Osteocyte (in vitro differentiated cells): Measurements from ENCODE around the gene FHIT. TPM values are rescaled to one million over a fixed set of nuclear protein-coding genes. Genes with fewer than 3 reads are reported as not detected.

Experiments used
- DNase-seq: peaks from one replicate; pipeline ENCODE4 v3.0.0; 2021; ENCODE audit warnings: mixed read lengths; ENCODE audit not compliant: unreplicated experiment; ENCODE audit errors: extremely low spot score
- H3K27ac Mint-ChIP-seq: one replicate; pipeline ENCODE4 v1.8.0; 2021; ENCODE audit warnings: mild to moderate bottlenecking, mixed read lengths; ENCODE audit not compliant: unreplicated experiment
- H3K27me3 Mint-ChIP-seq: one replicate; pipeline ENCODE4 v1.8.0; 2021; ENCODE audit warnings: mixed read lengths; ENCODE audit not compliant: unreplicated experiment
- H3K36me3 Mint-ChIP-seq: one replicate; pipeline ENCODE4 v1.8.0; 2021; ENCODE audit warnings: mixed read lengths; ENCODE audit not compliant: unreplicated experiment
- H3K4me1 Mint-ChIP-seq: one replicate; pipeline ENCODE4 v1.8.0; 2021; ENCODE audit warnings: mixed read lengths; ENCODE audit not compliant: unreplicated experiment
- H3K4me3 Mint-ChIP-seq: one replicate; pipeline ENCODE4 v1.8.0; 2021; ENCODE audit warnings: mild to moderate bottlenecking, moderate library complexity, mixed read lengths; ENCODE audit not compliant: unreplicated experiment
- H3K9me3 Mint-ChIP-seq: one replicate; pipeline ENCODE4 v1.8.0; 2021; ENCODE audit warnings: mixed read lengths; ENCODE audit not compliant: unreplicated experiment
- total RNA-seq: library from RNA; stranded (reverse); gene quantifications from 2 replicates; pipeline ENCODE4 v1.2.1, GENCODE V29; 2021
- TF ChIP-seq, protein P1 (sequence below): fragments of 200-600 bp; sonication (generic); IDR thresholded peaks from 2 replicates; pipeline ENCODE4 v1.5.0; 2021; ENCODE audit warnings: antibody characterized with exemption, mild to moderate bottlenecking, moderate library complexity

Gene FHIT
- total RNA-seq, 1 donor from 2014 or later = 2.3 TPM

GRCh38 chr3:60979461-60980341 is 271.6 kb downstream of the FHIT start:
- Mint-ChIP-seq H3K9me3 (peaks cover 16% of the 10 kb centered on the region), H3K4me1 (peaks cover 38% of the 10 kb centered on the region), H3K4me3 (peak overlapping the region; percentile 4), H3K36me3 (peaks cover 2% of the 10 kb centered on the region), H3K27ac (peak overlapping the region; percentile 90), H3K27me3 (no peaks in the 10 kb centered on the region)
- TF ChIP-seq, protein P1, sequence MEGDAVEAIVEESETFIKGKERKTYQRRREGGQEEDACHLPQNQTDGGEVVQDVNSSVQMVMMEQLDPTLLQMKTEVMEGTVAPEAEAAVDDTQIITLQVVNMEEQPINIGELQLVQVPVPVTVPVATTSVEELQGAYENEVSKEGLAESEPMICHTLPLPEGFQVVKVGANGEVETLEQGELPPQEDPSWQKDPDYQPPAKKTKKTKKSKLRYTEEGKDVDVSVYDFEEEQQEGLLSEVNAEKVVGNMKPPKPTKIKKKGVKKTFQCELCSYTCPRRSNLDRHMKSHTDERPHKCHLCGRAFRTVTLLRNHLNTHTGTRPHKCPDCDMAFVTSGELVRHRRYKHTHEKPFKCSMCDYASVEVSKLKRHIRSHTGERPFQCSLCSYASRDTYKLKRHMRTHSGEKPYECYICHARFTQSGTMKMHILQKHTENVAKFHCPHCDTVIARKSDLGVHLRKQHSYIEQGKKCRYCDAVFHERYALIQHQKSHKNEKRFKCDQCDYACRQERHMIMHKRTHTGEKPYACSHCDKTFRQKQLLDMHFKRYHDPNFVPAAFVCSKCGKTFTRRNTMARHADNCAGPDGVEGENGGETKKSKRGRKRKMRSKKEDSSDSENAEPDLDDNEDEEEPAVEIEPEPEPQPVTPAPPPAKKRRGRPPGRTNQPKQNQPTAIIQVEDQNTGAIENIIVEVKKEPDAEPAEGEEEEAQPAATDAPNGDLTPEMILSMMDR = no peak
- DNase-seq = no peak

DNA sequence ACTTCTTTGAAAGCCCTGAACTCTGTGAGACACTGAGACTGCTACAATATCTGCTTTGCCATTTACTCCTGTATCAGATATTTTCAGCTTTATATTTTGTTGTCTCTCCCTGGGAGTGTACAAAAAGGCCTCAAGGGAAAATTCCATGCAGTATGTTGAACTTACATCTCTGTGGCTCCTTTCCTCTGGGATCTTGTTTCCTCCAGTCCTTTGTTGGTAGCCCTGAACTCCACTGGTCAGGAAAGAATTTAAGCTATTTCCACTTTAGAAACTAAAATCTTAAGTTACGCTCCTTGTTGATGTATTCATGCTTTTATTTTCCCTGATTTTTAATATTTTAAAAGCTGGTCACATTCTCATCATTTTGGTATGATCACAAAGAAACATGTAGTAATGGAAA is 277.9 kb downstream of the FHIT start:
- Mint-ChIP-seq H3K9me3 (peaks cover 14% of the 10 kb centered on the region), H3K36me3 (peaks cover 8% of the 10 kb centered on the region), H3K4me3 (no peak overlapping the region), H3K27me3 (no peaks in the 10 kb centered on the region), H3K4me1 (peaks cover 25% of the 10 kb centered on the region), H3K27ac (peak overlapping the region; percentile 76)
- DNase-seq = no peak
- TF ChIP-seq, protein P1 = no peak

DNA sequence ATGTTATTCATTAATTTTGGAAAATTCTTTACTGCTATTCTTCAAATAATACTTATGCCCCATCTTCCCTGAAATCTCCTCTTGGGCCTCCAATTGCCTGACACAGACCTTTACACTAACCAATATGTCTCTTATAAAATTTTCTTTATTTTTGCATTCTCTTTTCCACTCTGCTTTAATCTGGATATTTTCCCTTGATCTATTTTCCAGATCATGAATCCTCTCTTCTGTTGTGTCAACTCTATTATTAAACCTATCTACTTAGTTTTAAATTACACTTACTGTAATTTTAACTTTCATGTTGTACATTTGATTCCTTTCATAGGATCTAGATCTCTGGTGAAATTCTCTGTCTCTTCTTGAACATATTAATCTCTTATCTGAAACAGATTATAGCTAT is 278.7 kb downstream of the FHIT start:
- H3K9me3 Mint-ChIP-seq = peaks cover 14% of the 10 kb centered on the region
- peaks cover 23% of the 10 kb centered on the region for H3K4me1 Mint-ChIP-seq
- DNase-seq = no peak
- H3K36me3 Mint-ChIP-seq = peaks cover 8% of the 10 kb centered on the region
- TF ChIP-seq, protein P1 = no peak
- no peak overlapping the region for H3K4me3 Mint-ChIP-seq
- H3K27me3 Mint-ChIP-seq = no peaks in the 10 kb centered on the region
- peak overlapping the region; percentile 76 for H3K27ac Mint-ChIP-seq

DNA sequence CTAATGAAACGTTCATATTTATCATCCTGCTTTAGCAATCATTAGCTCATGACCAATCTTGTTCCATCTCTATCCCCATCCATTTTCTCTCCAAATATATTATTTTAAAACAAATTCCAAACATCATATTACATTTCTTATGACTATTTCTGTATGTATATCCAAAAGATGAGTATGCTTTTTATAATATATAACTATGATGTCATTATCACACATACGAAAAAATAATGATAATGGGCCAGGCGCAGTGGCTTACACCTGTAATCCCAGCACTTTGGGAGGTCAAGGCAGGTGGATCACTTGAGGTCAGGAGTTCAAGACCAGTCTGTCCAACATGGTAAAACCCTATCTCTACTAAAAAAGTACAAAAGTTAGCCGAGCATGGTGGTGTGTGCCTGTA is 280.4 kb downstream of the FHIT start:
- H3K4me3 Mint-ChIP-seq = no peak overlapping the region
- peaks cover 8% of the 10 kb centered on the region for H3K36me3 Mint-ChIP-seq
- peaks cover 14% of the 10 kb centered on the region for H3K9me3 Mint-ChIP-seq
- H3K27me3 Mint-ChIP-seq = no peaks in the 10 kb centered on the region
- TF ChIP-seq, protein P1 = no peak
- peaks cover 23% of the 10 kb centered on the region for H3K4me1 Mint-ChIP-seq
- no peak overlapping the region for H3K27ac Mint-ChIP-seq
- no peak for DNase-seq

- peaks cover 18% of the 10 kb centered on the region for H3K9me3 Mint-ChIP-seq
- peaks cover 6% of the 10 kb centered on the region for H3K27me3 Mint-ChIP-seq
- H3K4me1 Mint-ChIP-seq = no peaks in the 10 kb centered on the region
- DNase-seq = no peak
- H3K4me3 Mint-ChIP-seq = no peak overlapping the region
- TF ChIP-seq, protein P1 = no peak
- no peak overlapping the region for H3K27ac Mint-ChIP-seq
- H3K36me3 Mint-ChIP-seq = peaks cover 3% of the 10 kb centered on the region
Measured at GRCh38 chr3:60967141-60967540, 284.1 kb downstream of the FHIT start.
